Activated CD4-positive, alpha-beta T cell treated with anti-CD3 and anti-CD28 coated beads for 36 hours (primary cell): ENCODE measurements around the gene TEK. TPM values are rescaled to one million over a fixed set of nuclear protein-coding genes. Genes with fewer than 3 reads are reported as not detected.
"Not testable (repeated sequence)": the region's sequence is repeated elsewhere in the genome, so short reads cannot be mapped to it uniquely, and the experiment has no call there.

Source experiments
- ATAC-seq: fragments of 200-7000 bp; cut with Tn5 transposase; one replicate; pipeline ENCODE4 v1.10.0; 2021; ENCODE audit warnings: mild to moderate bottlenecking, moderate library complexity
- CTCF ChIA-PET: fragments of 350-600 bp; sonication (Branson Sonifier 250); formaldehyde crosslinking; loops from one replicate; lab custom pipeline; 2021; ENCODE audit warnings: antibody characterized with exemption; lab: Charles Lee
- POLR2A ChIA-PET: fragments of 350-600 bp; sonication (Branson Sonifier 250); formaldehyde crosslinking; loops from one replicate; lab custom pipeline; 2021; ENCODE audit warnings: antibody characterized with exemption, inconsistent platforms; lab: Charles Lee
- DNase-seq: peaks from one replicate; pipeline ENCODE4 v3.0.0-alpha.2; 2020
- H3K27ac Mint-ChIP-seq: one replicate; pipeline ENCODE4 v1.8.0; 2021; ENCODE audit warnings: mixed read lengths
- H3K27me3 Mint-ChIP-seq: one replicate; pipeline ENCODE4 v1.8.0; 2021; ENCODE audit warnings: mixed read lengths
- H3K36me3 Mint-ChIP-seq: one replicate; pipeline ENCODE4 v1.8.0; 2021; ENCODE audit warnings: low read depth, mixed read lengths
- H3K4me1 Mint-ChIP-seq: one replicate; pipeline ENCODE4 v1.8.0; 2021; ENCODE audit warnings: mixed read lengths
- H3K4me3 Mint-ChIP-seq: one replicate; pipeline ENCODE4 v1.8.0; 2021; ENCODE audit warnings: mild to moderate bottlenecking, moderate library complexity, mixed read lengths
- H3K9me3 Mint-ChIP-seq: one replicate; pipeline ENCODE4 v1.8.0; 2021; ENCODE audit warnings: low read depth, mixed read lengths
- intact Hi-C, 2 experiments: fragments of 100-400 bp; cut with DNase I in 1 of 2; cut with micrococcal nuclease in 1 of 2; formaldehyde crosslinking; loops; one replicate each; pipeline versions ENCODE4 v1.14.2 to v1.15.1; 2022 to 2024; cut with DNase I, micrococcal nuclease
- total RNA-seq, 2 experiments: library from RNA; stranded (reverse); gene quantifications; one replicate each; pipeline ENCODE4 v1.2.3, GENCODE V29; 2021

Gene TEK
- total RNA-seq, 2 experiments from 2014 or later: not detected

GRCh38 chr9:27090711-27091110 lies 18.3 kb upstream of the TEK start:
- Mint-ChIP-seq H3K4me1 (peaks cover 2% of the 10 kb centered on the region), H3K4me3 (no peak overlapping the region), H3K9me3 (no peaks in the 10 kb centered on the region), H3K27me3 (peaks cover 10% of the 10 kb centered on the region), H3K27ac (no peak overlapping the region), H3K36me3 (no peaks in the 10 kb centered on the region)
- no peak for ATAC-seq
- intact Hi-C loops: no loop called here
- ChIA-PET POLR2A (no interaction called here), CTCF (no interaction called here)
- no peak for DNase-seq

DNA sequence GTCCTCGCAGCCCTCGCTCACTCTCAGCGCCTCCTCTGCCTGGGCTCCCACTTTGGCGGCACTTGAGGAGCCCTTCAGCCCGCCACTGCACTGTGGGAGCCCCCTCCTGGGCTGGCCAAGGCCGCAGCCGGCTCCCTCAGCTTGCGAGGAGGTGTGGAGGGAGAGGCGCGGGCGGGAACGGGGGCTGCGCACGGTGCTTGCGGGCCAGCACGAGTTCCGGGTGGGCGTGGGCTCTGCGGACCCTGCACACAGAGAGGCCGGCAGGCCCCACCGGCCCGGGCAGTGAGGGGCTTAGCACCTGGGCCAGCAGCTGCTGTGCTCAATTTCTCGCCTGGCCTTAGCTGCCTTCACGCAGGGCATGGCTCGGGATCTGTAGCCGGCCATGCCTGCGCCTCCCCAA lies 16.5 kb upstream of the TEK start:
- DNase-seq, H3K36me3 Mint-ChIP-seq, H3K4me1 Mint-ChIP-seq, H3K9me3 Mint-ChIP-seq, ATAC-seq, H3K27ac Mint-ChIP-seq, intact Hi-C loops, H3K4me3 Mint-ChIP-seq, POLR2A ChIA-PET: not testable (repeated sequence)
- CTCF ChIA-PET: interaction anchor here (0.6 to 0.8 kb wide), 2 partner anchors 12 to 30 kb away, joined by 3 read pairs; no protein-coding TSS in a partner anchor
- peaks cover 14% of the 10 kb centered on the region for H3K27me3 Mint-ChIP-seq

GRCh38 chr9:27093384-27094067 lies 15.5 kb upstream of the TEK start:
- H3K36me3 Mint-ChIP-seq, H3K9me3 Mint-ChIP-seq, DNase-seq, CTCF ChIA-PET, intact Hi-C loops, ATAC-seq, H3K27ac Mint-ChIP-seq, H3K4me3 Mint-ChIP-seq, POLR2A ChIA-PET, H3K4me1 Mint-ChIP-seq: not testable (repeated sequence)
- peaks cover 14% of the 10 kb centered on the region for H3K27me3 Mint-ChIP-seq

GRCh38 chr9:27094640-27095298 lies 14.3 kb upstream of the TEK start:
- H3K4me1 Mint-ChIP-seq: peaks cover 2% of the 10 kb centered on the region
- intact Hi-C loops: no loop called here

GRCh38 chr9:27107241-27107640 lies 1.8 kb upstream of the TEK start:
- ATAC-seq: no peak
- Mint-ChIP-seq H3K27ac (no peak overlapping the region), H3K27me3 (peaks cover 3% of the 10 kb centered on the region), H3K4me1 (no peaks in the 10 kb centered on the region), H3K4me3 (no peak overlapping the region), H3K36me3 (no peaks in the 10 kb centered on the region), H3K9me3 (no peaks in the 10 kb centered on the region)
- ChIA-PET POLR2A (no interaction called here), CTCF (no interaction called here)
- DNase-seq: no peak
- intact Hi-C loops: no loop called here

More at GRCh38 chr9:27094640-27095298, 14.3 kb upstream of the TEK start:
- ATAC-seq: no peak
- H3K9me3 Mint-ChIP-seq: no peaks in the 10 kb centered on the region
- H3K4me3 Mint-ChIP-seq: no peak overlapping the region
- peaks cover 14% of the 10 kb centered on the region for H3K27me3 Mint-ChIP-seq
- no peak for DNase-seq
- H3K27ac Mint-ChIP-seq: no peak overlapping the region
- POLR2A ChIA-PET: no interaction called here
- H3K36me3 Mint-ChIP-seq: no peaks in the 10 kb centered on the region
- CTCF ChIA-PET: no interaction called here

GRCh38 chr9:27109621-27110020 lies 596 bp downstream of the TEK start:
- POLR2A ChIA-PET: no interaction called here
- Mint-ChIP-seq H3K27ac (no peak overlapping the region), H3K36me3 (no peaks in the 10 kb centered on the region), H3K4me1 (no peaks in the 10 kb centered on the region), H3K27me3 (peaks cover 3% of the 10 kb centered on the region), H3K4me3 (no peak overlapping the region), H3K9me3 (no peaks in the 10 kb centered on the region)
- intact Hi-C loops: no loop called here
- DNase-seq: no peak
- ATAC-seq: no peak
- CTCF ChIA-PET: no interaction called here

- intact Hi-C loops: no loop called here
- no peaks in the 10 kb centered on the region for H3K4me1 Mint-ChIP-seq
- POLR2A ChIA-PET: no interaction called here
- CTCF ChIA-PET: no interaction called here
- H3K9me3 Mint-ChIP-seq: no peaks in the 10 kb centered on the region
- ATAC-seq (no peak), DNase-seq (no peak)
- no peak overlapping the region for H3K4me3 Mint-ChIP-seq
- peaks cover 3% of the 10 kb centered on the region for H3K27me3 Mint-ChIP-seq
- H3K27ac Mint-ChIP-seq: no peak overlapping the region
- H3K36me3 Mint-ChIP-seq: no peaks in the 10 kb centered on the region
Observed at GRCh38 chr9:27110181-27110580, 1.2 kb downstream of the TEK start.

DNA sequence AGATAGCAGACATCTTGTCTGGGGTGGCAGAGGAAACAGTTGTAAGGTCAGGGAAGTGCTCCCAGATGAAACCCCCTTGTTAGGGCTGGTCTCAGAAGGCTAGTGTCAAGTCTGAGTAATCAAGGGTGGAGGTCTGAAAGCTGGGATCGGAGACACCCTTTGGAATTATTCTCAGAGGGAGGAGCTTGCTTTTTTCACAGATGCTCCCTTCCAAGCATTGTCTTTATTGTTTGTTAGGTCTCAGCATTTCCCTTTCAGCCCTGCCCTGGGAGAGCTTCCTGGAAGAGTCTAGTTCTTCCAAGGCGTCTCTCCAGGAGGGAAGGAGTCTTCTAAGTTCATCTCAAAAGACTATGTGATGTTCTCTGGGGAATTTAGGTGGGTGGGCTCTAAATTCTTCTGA lies 3.2 kb downstream of the TEK start:
- H3K27me3 Mint-ChIP-seq: peaks cover 5% of the 10 kb centered on the region
- H3K4me3 Mint-ChIP-seq: no peak overlapping the region
- DNase-seq (no peak), ATAC-seq (no peak)
- H3K36me3 Mint-ChIP-seq: no peaks in the 10 kb centered on the region
- ChIA-PET CTCF (no interaction called here), POLR2A (no interaction called here)
- H3K4me1 Mint-ChIP-seq: no peaks in the 10 kb centered on the region
- intact Hi-C loops: no loop called here
- no peaks in the 10 kb centered on the region for H3K9me3 Mint-ChIP-seq
- no peak overlapping the region for H3K27ac Mint-ChIP-seq

- H3K27ac Mint-ChIP-seq: no peak overlapping the region
- POLR2A ChIA-PET: no interaction called here
- CTCF ChIA-PET: no interaction called here
- DNase-seq (no peak), ATAC-seq (no peak)
- H3K4me3 Mint-ChIP-seq: no peak overlapping the region
- H3K27me3 Mint-ChIP-seq: peaks cover 4% of the 10 kb centered on the region
- H3K9me3 Mint-ChIP-seq: no peaks in the 10 kb centered on the region
- H3K36me3 Mint-ChIP-seq: no peaks in the 10 kb centered on the region
- no peaks in the 10 kb centered on the region for H3K4me1 Mint-ChIP-seq
- intact Hi-C loops: no loop called here
Observed at GRCh38 chr9:27117489-27118135, 8.6 kb downstream of the TEK start.

- ATAC-seq: no peak
- POLR2A ChIA-PET: no interaction called here
- Mint-ChIP-seq H3K4me1 (no peaks in the 10 kb centered on the region), H3K27me3 (peaks cover 4% of the 10 kb centered on the region), H3K9me3 (no peaks in the 10 kb centered on the region), H3K27ac (no peak overlapping the region), H3K4me3 (no peak overlapping the region), H3K36me3 (no peaks in the 10 kb centered on the region)
- DNase-seq: no peak
- CTCF ChIA-PET: interaction anchor here (0.6 kb wide), 1 partner anchor 678 kb away, joined by 3 read pairs; no protein-coding TSS in a partner anchor
- intact Hi-C loops: no loop called here
Observed at GRCh38 chr9:27118916-27119315, 9.9 kb downstream of the TEK start.

DNA sequence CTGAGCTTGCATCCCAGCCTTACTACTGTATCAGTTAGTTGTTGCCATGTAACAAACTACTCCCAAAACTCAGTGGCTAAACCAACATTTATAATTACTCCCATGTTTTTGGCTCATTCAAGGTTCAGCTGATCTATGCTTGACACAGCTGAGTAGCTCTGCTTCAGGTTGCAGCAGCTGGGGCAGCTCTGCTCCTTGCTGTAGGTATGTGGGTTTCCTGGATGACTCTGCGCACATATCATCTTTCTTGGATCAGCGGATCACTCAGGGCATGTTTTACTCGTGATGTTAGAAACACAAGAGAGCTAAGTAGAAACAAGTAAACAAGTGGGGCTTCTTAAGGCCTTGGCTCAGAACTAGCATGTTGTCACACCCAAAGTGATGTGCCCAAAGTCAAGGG lies 15.1 kb downstream of the TEK start:
- Mint-ChIP-seq H3K36me3 (no peaks in the 10 kb centered on the region), H3K27me3 (peaks cover 6% of the 10 kb centered on the region), H3K9me3 (no peaks in the 10 kb centered on the region), H3K27ac (no peak overlapping the region), H3K4me3 (no peak overlapping the region), H3K4me1 (no peaks in the 10 kb centered on the region)
- DNase-seq (no peak), ATAC-seq (no peak)
- POLR2A ChIA-PET: no interaction called here
- intact Hi-C loops: no loop called here
- CTCF ChIA-PET: interaction anchor here (0.6 kb wide), 1 partner anchor 646 kb away, joined by 4 read pairs; no protein-coding TSS in a partner anchor

DNA sequence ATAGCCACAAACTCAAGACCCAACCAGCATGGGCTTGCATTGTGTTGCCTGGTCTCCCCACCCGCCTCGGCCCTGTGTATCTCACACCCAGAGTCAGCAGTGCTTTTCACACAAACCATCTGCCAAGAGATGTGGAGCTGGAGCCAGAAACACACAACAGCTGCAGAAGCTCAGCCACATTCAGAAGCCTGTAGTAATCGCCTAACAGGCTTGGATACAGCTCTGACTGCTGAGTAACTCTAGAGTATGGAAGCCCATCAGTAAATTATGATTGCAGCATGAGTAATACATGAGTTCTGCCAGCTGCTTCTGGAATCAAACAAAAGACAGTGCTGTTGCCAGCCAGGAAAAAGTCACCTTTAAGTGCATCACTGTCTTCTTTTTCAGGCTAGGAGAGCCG lies 16.0 kb downstream of the TEK start:
- no peak overlapping the region for H3K27ac Mint-ChIP-seq
- H3K36me3 Mint-ChIP-seq: no peaks in the 10 kb centered on the region
- CTCF ChIA-PET: no interaction called here
- POLR2A ChIA-PET: no interaction called here
- no peak overlapping the region for H3K4me3 Mint-ChIP-seq
- DNase-seq (no peak), ATAC-seq (no peak)
- H3K4me1 Mint-ChIP-seq: no peaks in the 10 kb centered on the region
- intact Hi-C loops: no loop called here
- H3K27me3 Mint-ChIP-seq: peaks cover 6% of the 10 kb centered on the region
- no peaks in the 10 kb centered on the region for H3K9me3 Mint-ChIP-seq
